NCI-H146 (cell line): Measurements from ENCODE around the gene CLEC4G.
"Not testable (repeated sequence)": the region's sequence is repeated elsewhere in the genome, so short reads cannot be mapped to it uniquely, and the experiment has no call there.

Experiments
- DNase-seq: peaks from one replicate; lab custom pipeline; 2025; lab: John Stamatoyannopoulos, UW

The CLEC4G gene

GRCh38 chr19:7746903-7747884 is 15.3 kb upstream of the CLEC4G start, which contains the start of gene CD209:
TSS of gene CD209 (minus strand) at chr19:7747534. CDS start at chr19:7747511, 23 bp downstream.
- no peak for DNase-seq

GRCh38 chr19:7746306-7746705 is 14.4 kb upstream of the CLEC4G start:
- DNase-seq, result not testable (repeated sequence)

- no peak for DNase-seq
Observed at GRCh38 chr19:7744871-7745650, 13.2 kb upstream of the CLEC4G start.

GRCh38 chr19:7744199-7744786 is 12.4 kb upstream of the CLEC4G start:
- no peak for DNase-seq

- DNase-seq, result peak; percentile 75
Observed at GRCh38 chr19:7743425-7743841, 11.5 kb upstream of the CLEC4G start.

- no peak for DNase-seq
Observed at GRCh38 chr19:7742991-7743390, 11.1 kb upstream of the CLEC4G start.

GRCh38 chr19:7742575-7742974 is 10.7 kb upstream of the CLEC4G start:
- no peak for DNase-seq

- DNase-seq, result no peak
Observed at GRCh38 chr19:7740682-7741054, 8.8 kb upstream of the CLEC4G start.

GRCh38 chr19:7739801-7740681 is 8.1 kb upstream of the CLEC4G start:
- no peak for DNase-seq

GRCh38 chr19:7739211-7739755 is 7.4 kb upstream of the CLEC4G start:
- no peak for DNase-seq

- DNase-seq, result no peak
Observed at GRCh38 chr19:7738023-7738422, 6.1 kb upstream of the CLEC4G start.

- DNase-seq, result no peak
Observed at GRCh38 chr19:7737215-7737614, 5.3 kb upstream of the CLEC4G start.

- DNase-seq, result no peak
Observed at GRCh38 chr19:7736148-7736547, 4.2 kb upstream of the CLEC4G start.

- no peak for DNase-seq
Observed at GRCh38 chr19:7734220-7735203, 2.6 kb upstream of the CLEC4G start.

GRCh38 chr19:7733376-7733775 is 1.5 kb upstream of the CLEC4G start:
- DNase-seq, result no peak

GRCh38 chr19:7731615-7732014 is 295 bp downstream of the CLEC4G start:
- DNase-seq, result no peak

- no peak for DNase-seq
Observed at GRCh38 chr19:7731218-7731595, 703 bp downstream of the CLEC4G start.

- DNase-seq, result no peak
Observed at GRCh38 chr19:7730286-7731217, 1.4 kb downstream of the CLEC4G start.

GRCh38 chr19:7729831-7730285 is 2.1 kb downstream of the CLEC4G start:
- DNase-seq, result peak; percentile 56
